GM18499 (cell line): ENCODE measurements around the gene BOLA2B.
"Not testable (repeated sequence)": the region's sequence is repeated elsewhere in the genome, so short reads cannot be mapped to it uniquely, and the experiment has no call there.

Source experiments
- ATAC-seq: cut with Tn5 transposase; IDR thresholded peaks from one replicate; pipeline ENCODE4 v1.9.1; 2021; ENCODE audit warnings: moderate number of reproducible peaks; ENCODE audit not compliant: insufficient read depth, unreplicated experiment

BOLA2B gene

GRCh38 chr16:30184891-30185682 lies 8.4 kb downstream of the BOLA2B start:
- no peak for ATAC-seq

GRCh38 chr16:30184096-30184890 lies 9.2 kb downstream of the BOLA2B start:
- ATAC-seq, result no peak

- ATAC-seq, result no peak
Observed at GRCh38 chr16:30183233-30184095, 10.0 kb downstream of the BOLA2B start, which contains the start of gene CORO1A. CORO1A (plus strand) TSS chr16:30183602; CDS start chr16:30185210, 1,608 bp downstream.

GRCh38 chr16:30180741-30181140 lies 12.7 kb downstream of the BOLA2B start:
- no peak for ATAC-seq

GRCh38 chr16:30179931-30180330 lies 13.5 kb downstream of the BOLA2B start:
- no peak for ATAC-seq

- no peak for ATAC-seq
Observed at GRCh38 chr16:30179195-30179594, 14.3 kb downstream of the BOLA2B start.

GRCh38 chr16:30176876-30177275 lies 16.6 kb downstream of the BOLA2B start:
- not testable (repeated sequence) for ATAC-seq

GRCh38 chr16:30173054-30173453 lies 20.4 kb downstream of the BOLA2B start:
- ATAC-seq, result no peak

GRCh38 chr16:30170145-30170544 lies 23.3 kb downstream of the BOLA2B start:
- not testable (repeated sequence) for ATAC-seq

- not testable (repeated sequence) for ATAC-seq
Observed at GRCh38 chr16:30169416-30169815, 24.1 kb downstream of the BOLA2B start.

GRCh38 chr16:30168746-30169145 lies 24.7 kb downstream of the BOLA2B start:
- not testable (repeated sequence) for ATAC-seq

- ATAC-seq, result no peak
Observed at GRCh38 chr16:30166202-30166902, 27.1 kb downstream of the BOLA2B start.

- ATAC-seq, result no peak
Observed at GRCh38 chr16:30163538-30163937, 29.9 kb downstream of the BOLA2B start.

GRCh38 chr16:30157214-30157613 lies 36.3 kb downstream of the BOLA2B start:
- no peak for ATAC-seq

- ATAC-seq, result no peak
Observed at GRCh38 chr16:30155188-30155587, 38.3 kb downstream of the BOLA2B start.

GRCh38 chr16:30152517-30152916 lies 40.9 kb downstream of the BOLA2B start:
- ATAC-seq, result no peak

- no peak for ATAC-seq
Observed at GRCh38 chr16:30151091-30151490, 42.4 kb downstream of the BOLA2B start.

GRCh38 chr16:30149250-30149930 lies 44.1 kb downstream of the BOLA2B start:
- no peak for ATAC-seq

GRCh38 chr16:30147843-30148510 lies 45.5 kb downstream of the BOLA2B start:
- ATAC-seq, result no peak
